Urinary bladder (tissue), 4 donors: ENCODE measurements around the gene ALX4. TPM values are rescaled to one million over a fixed set of nuclear protein-coding genes. Genes with fewer than 3 reads are reported as not detected.

Experiments
- DNase-seq: peaks from one replicate; pipeline ENCODE4 v3.0.0-alpha.2; 2015; ENCODE audit errors: extremely low spot score
- H3K27ac ChIP-seq: one replicate; pipeline ENCODE4 v1.5.1; 2013; ENCODE audit warnings: low read depth, mild to moderate bottlenecking, moderate library complexity
- H3K36me3 ChIP-seq: one replicate; pipeline ENCODE4 v1.6.1; 2013; ENCODE audit warnings: mild to moderate bottlenecking, moderate library complexity; ENCODE audit not compliant: insufficient read depth
- H3K4me1 ChIP-seq: one replicate; pipeline ENCODE4 v1.6.1; 2013; ENCODE audit warnings: mild to moderate bottlenecking, moderate library complexity; ENCODE audit not compliant: insufficient read depth
- H3K4me3 ChIP-seq: one replicate; pipeline ENCODE4 v1.5.1; 2013; ENCODE audit warnings: low read depth, low read length
- WGBS: extraction: QIAGEN DNeasy Blood & Tissue Kit; methylation state at CpG from one replicate; pipeline ENCODE4 v1.1.7; 2013; 5-methylcytosine and 5-hydroxymethylcytosine counted together
- polyA plus RNA-seq: library from polyadenylated mRNA; stranded (reverse); fragments of 200-250 nt; gene quantifications from one replicate; pipeline ENCODE4 v1.2.3, GENCODE V29; 2013
- total RNA-seq: library from RNA; depleted of rRNA; stranded (reverse); fragments of >200 nt; gene quantifications from one replicate; pipeline ENCODE4 v1.2.3, GENCODE V29; 2014
- donor health status: healthy with polysubstance abuse.
- donor health status: healthy.

Gene ALX4
- total and polyA plus RNA-seq, 2 donors = 0.08 to 1.5 TPM

GRCh38 chr11:44344423-44344820 is 34.5 kb upstream of the ALX4 start:
- 86% methylated on average over 7 of the region's 7 CpGs for WGBS
- DNase-seq = no peak
- no peaks in the 10 kb centered on the region for H3K36me3 ChIP-seq
- H3K4me3 ChIP-seq = no peak overlapping the region
- no peak overlapping the region for H3K27ac ChIP-seq
- H3K4me1 ChIP-seq = no peaks in the 10 kb centered on the region

- Histone ChIP-seq H3K4me3 (no peak overlapping the region), H3K27ac (no peak overlapping the region), H3K36me3 (no peaks in the 10 kb centered on the region), H3K4me1 (no peaks in the 10 kb centered on the region)
- WGBS = 83% methylated on average over 5 of the region's 5 CpGs
- no peak for DNase-seq
Measured at GRCh38 chr11:44343778-44344422, 34.0 kb upstream of the ALX4 start.

- 84% methylated on average over 4 of the region's 4 CpGs for WGBS
Measured at GRCh38 chr11:44342616-44343015, 32.7 kb upstream of the ALX4 start.

DNA sequence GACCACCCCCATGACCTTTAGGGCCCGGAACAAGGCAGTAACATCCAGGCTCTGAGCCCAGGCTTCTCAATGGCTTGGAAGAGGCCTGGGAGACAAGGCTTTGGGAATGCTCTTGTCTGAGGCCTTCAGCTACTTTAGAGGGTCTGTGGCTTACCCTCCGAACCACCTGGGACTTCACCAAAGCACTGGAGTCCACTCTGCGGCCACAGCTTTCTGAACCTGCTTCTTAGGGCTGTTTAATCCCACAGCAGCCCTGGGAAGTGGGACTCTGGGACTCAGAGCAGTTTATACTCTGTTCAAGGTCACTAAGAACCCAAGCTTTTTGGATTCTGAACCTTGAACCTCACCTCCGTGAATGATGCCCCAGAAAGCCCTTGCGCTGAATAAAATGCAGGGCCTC is 30.7 kb upstream of the ALX4 start:
- Histone ChIP-seq H3K4me3 (no peak overlapping the region), H3K36me3 (no peaks in the 10 kb centered on the region), H3K27ac (no peak overlapping the region), H3K4me1 (no peaks in the 10 kb centered on the region)
- 98% methylated on average over 5 of the region's 5 CpGs for WGBS
- DNase-seq = no peak

More at GRCh38 chr11:44342616-44343015, 32.7 kb upstream of the ALX4 start:
- Histone ChIP-seq H3K36me3 (no peaks in the 10 kb centered on the region), H3K27ac (no peak overlapping the region), H3K4me3 (no peak overlapping the region), H3K4me1 (no peaks in the 10 kb centered on the region)
- no peak for DNase-seq

DNA sequence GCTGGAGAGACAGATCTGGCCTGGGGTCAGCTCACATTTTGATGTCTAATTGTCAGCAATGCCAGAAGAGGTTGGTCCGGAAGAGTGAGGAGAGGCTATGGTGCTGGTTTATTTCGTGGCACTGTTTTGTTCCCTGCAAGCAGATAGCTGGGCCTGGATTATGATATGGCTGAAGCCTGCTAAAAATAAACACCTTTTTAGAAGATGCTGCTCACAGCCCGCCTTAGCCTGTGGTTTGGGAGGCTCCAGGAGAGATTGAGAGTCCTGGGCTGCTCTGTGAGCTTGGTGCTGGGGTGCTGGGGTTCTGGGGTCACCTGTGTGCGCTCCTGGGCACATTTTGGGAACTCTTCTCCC is 29.6 kb upstream of the ALX4 start:
- Histone ChIP-seq H3K36me3 (no peaks in the 10 kb centered on the region), H3K4me3 (no peak overlapping the region), H3K27ac (no peak overlapping the region), H3K4me1 (no peaks in the 10 kb centered on the region)
- DNase-seq = no peak
- 89% methylated on average over 4 of the region's 4 CpGs for WGBS

- WGBS = 71% methylated on average over 16 of the region's 16 CpGs
- H3K27ac ChIP-seq = no peak overlapping the region
- H3K36me3 ChIP-seq = no peaks in the 10 kb centered on the region
- H3K4me3 ChIP-seq = no peak overlapping the region
- H3K4me1 ChIP-seq = no peaks in the 10 kb centered on the region
- no peak for DNase-seq
Measured at GRCh38 chr11:44338698-44339529, 29.0 kb upstream of the ALX4 start.

DNA sequence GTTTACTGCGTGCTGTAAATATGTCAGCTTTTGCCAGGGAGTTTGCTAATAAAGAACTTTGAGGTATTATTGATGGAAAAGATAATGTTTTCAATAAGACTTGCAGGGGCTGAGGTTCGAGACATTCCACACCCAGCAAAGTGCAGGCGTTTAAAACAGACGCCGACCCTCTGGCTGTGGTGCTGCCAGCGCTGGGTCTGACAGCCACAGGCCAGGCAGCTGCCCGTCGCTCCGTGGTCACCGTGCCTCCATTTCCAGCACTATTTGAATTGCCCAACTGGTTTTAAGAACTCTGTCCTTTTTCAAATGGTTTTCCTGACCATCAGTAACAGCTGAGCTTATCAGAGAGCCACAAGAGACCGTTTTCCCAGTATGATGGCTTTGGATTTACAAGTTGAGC is 28.1 kb upstream of the ALX4 start:
- Histone ChIP-seq H3K4me3 (no peak overlapping the region), H3K4me1 (no peaks in the 10 kb centered on the region), H3K27ac (no peak overlapping the region), H3K36me3 (no peaks in the 10 kb centered on the region)
- DNase-seq = no peak
- 20% methylated on average over 11 of the region's 11 CpGs for WGBS

- Histone ChIP-seq H3K4me3 (no peak overlapping the region), H3K27ac (no peak overlapping the region), H3K36me3 (no peaks in the 10 kb centered on the region), H3K4me1 (no peaks in the 10 kb centered on the region)
- DNase-seq = no peak
- 41% methylated on average over 6 of the region's 6 CpGs for WGBS
Measured at GRCh38 chr11:44335919-44336318, 26.0 kb upstream of the ALX4 start.

DNA sequence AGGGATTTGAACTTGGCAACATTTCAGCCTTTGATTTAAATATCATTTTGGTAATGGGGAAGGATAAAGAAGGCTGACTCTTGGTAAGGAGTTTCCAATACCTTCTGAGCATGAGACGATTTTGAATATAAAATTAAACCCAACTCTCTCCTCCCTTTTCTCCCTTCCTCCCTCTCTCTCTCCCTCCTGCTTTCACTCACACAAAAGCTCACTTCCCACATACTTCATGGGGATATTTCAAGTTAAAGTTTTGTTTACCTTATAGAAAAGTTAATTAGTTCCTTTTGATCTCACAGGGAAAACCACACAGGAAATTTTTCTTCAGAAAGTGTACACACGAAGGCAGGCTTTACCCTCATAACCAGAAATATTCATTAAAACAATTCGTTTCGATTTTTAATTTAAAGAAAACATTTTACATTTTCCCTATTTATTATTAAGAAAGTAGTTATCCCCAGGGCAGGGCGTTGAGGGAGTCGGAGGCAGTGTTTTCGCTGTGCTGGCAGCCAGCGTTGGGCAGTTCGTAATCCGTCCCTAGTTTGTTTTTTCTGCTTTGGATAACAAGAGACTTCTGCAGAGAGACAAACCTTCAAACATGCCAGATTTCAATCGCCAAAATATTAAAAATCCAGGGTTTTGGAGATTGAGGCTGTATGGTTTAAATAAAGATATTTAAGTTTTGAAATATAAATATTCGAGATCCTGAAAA is 25.3 kb upstream of the ALX4 start:
- Histone ChIP-seq H3K4me3 (no peak overlapping the region), H3K36me3 (no peaks in the 10 kb centered on the region), H3K4me1 (no peaks in the 10 kb centered on the region), H3K27ac (no peak overlapping the region)
- no peak for DNase-seq
- WGBS = 18% methylated on average over 12 of the region's 12 CpGs

DNA sequence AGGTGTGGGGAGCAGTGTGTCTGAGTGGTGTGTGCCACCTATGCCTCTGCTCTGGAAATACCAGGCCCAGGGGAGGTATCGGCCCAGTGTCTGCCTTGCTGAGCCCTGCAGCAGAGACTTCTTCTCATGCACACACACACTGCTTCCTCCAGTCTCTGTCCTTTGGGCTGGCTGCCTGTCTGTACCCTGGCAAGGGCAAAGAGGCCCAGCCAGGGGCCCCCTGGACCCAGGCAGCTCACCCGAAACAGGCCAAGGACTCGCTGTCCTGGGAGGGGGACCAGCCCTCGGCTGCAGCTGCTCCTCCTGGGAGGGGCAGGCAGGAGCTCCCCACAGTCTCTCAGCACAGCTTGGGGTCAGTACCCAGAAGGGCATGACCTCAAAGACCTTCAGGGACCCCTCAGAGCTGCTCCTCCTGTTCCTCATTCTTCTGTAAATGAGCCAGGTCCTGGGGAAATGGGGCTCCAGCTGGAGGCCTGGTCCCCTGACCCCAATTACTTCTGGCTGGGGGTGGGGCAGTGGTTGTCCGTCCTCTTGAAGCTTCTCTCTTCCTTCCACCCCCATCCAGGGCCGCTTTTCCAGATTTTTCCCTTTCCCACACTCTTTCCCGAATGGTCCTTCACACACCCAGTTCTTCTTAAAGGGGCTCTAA is 24.5 kb upstream of the ALX4 start:
- H3K4me3 ChIP-seq = no peak overlapping the region
- DNase-seq = no peak
- no peaks in the 10 kb centered on the region for H3K36me3 ChIP-seq
- H3K4me1 ChIP-seq = no peaks in the 10 kb centered on the region
- no peak overlapping the region for H3K27ac ChIP-seq
- 41% methylated on average over 7 of the region's 7 CpGs for WGBS

- H3K36me3 ChIP-seq = no peaks in the 10 kb centered on the region
- no peak overlapping the region for H3K4me3 ChIP-seq
- no peaks in the 10 kb centered on the region for H3K4me1 ChIP-seq
- WGBS = 74% methylated on average over 14 of the region's 14 CpGs
- DNase-seq = no peak
- H3K27ac ChIP-seq = no peak overlapping the region
Measured at GRCh38 chr11:44333271-44334218, 23.6 kb upstream of the ALX4 start.

DNA sequence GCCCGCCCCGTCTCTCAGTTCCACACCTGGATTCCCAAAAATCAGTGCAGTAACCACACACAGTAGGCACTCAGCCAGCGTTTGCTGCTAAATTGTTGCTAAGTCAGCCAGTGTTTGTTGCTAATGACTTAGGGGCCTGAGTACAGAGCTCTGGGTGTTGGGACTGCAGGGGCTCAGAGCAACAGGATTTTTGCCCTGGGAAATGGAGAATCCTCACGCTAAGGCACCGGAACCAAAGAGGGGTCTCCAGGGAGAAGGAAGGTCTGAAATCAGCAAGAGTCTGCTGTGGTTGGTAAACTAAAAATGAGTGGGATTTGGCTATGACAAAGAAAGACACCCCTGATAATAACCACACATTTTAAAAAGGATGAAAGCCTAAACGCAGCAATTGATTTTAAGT is 22.7 kb upstream of the ALX4 start:
- no peak for DNase-seq

More for the DNA sequence above, 22.7 kb upstream of the ALX4 start:
- no peak overlapping the region for H3K4me3 ChIP-seq
- H3K36me3 ChIP-seq = no peaks in the 10 kb centered on the region
- no peak overlapping the region for H3K27ac ChIP-seq
- 66% methylated on average over 6 of the region's 6 CpGs for WGBS
- H3K4me1 ChIP-seq = no peaks in the 10 kb centered on the region
